Neural progenitor cell (in vitro differentiated cells): ENCODE results near the gene CLDN18.

ENCODE experiments used
- EZH2 ChIP-seq: fragments of 200-600 bp; sonication (generic); IDR thresholded peaks from 2 replicates; pipeline ENCODE4 v1.6.1; 2017; ENCODE audit warnings: antibody characterized with exemption, mild to moderate bottlenecking, moderate library complexity
- TF ChIP-seq, protein P1 (sequence below): fragments of 200-600 bp; sonication (generic); IDR thresholded peaks from 2 replicates; pipeline ENCODE4 v1.5.1; 2017; ENCODE audit warnings: antibody characterized with exemption, mild to moderate bottlenecking

DNA sequence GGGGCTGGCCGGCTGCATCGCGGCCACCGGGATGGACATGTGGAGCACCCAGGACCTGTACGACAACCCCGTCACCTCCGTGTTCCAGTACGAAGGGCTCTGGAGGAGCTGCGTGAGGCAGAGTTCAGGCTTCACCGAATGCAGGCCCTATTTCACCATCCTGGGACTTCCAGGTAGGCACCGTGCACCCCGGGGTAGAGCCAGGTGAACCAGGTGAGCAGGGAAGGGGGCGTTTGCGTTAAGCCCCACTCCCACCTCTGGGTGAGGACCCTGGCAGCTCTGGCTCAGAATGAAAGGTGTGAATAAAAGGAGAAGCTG is 267 bp downstream of the CLDN18 start:
- TF ChIP-seq, protein P1, sequence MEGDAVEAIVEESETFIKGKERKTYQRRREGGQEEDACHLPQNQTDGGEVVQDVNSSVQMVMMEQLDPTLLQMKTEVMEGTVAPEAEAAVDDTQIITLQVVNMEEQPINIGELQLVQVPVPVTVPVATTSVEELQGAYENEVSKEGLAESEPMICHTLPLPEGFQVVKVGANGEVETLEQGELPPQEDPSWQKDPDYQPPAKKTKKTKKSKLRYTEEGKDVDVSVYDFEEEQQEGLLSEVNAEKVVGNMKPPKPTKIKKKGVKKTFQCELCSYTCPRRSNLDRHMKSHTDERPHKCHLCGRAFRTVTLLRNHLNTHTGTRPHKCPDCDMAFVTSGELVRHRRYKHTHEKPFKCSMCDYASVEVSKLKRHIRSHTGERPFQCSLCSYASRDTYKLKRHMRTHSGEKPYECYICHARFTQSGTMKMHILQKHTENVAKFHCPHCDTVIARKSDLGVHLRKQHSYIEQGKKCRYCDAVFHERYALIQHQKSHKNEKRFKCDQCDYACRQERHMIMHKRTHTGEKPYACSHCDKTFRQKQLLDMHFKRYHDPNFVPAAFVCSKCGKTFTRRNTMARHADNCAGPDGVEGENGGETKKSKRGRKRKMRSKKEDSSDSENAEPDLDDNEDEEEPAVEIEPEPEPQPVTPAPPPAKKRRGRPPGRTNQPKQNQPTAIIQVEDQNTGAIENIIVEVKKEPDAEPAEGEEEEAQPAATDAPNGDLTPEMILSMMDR = no peak
- no peak for TF ChIP-seq EZH2
